Measurements from ENCODE around the gene UPF2.

- no peak for TF ChIP-seq CTCF (IDR thresholded peaks at IDR 0.05)
- no peak for TF ChIP-seq POLR2A (IDR thresholded peaks at IDR 0.05)
Measured at GRCh38 chr10:11881030-11881476, 161.6 kb downstream of the UPF2 start.

Measured in thyroid gland (tissue), 4 donors.